Chondrocyte (in vitro differentiated cells): Measurements from ENCODE around the gene PC. TPM values are rescaled to one million over a fixed set of nuclear protein-coding genes. Genes with fewer than 3 reads are reported as not detected.

Experiments used
- DNase-seq: peaks from one replicate; pipeline ENCODE4 v3.0.0; 2021; ENCODE audit warnings: mixed read lengths, low spot score
- H3K27ac Mint-ChIP-seq: one replicate; pipeline ENCODE4 v1.8.0; 2021; ENCODE audit warnings: mild to moderate bottlenecking, moderate library complexity, mixed read lengths; ENCODE audit not compliant: unreplicated experiment
- H3K27me3 Mint-ChIP-seq: 2 replicates; pipeline ENCODE4 v1.8.0; 2021; ENCODE audit warnings: low read depth, mixed read lengths
- H3K36me3 Mint-ChIP-seq: 2 replicates; pipeline ENCODE4 v1.8.0; 2021; ENCODE audit warnings: low read depth, mixed read lengths
- H3K4me1 Mint-ChIP-seq: 2 replicates; pipeline ENCODE4 v1.8.0; 2021; ENCODE audit warnings: low read depth, mild to moderate bottlenecking, mixed read lengths
- H3K4me3 Mint-ChIP-seq: one replicate; pipeline ENCODE4 v1.8.0; 2021; ENCODE audit warnings: mild to moderate bottlenecking, moderate library complexity, mixed read lengths; ENCODE audit not compliant: unreplicated experiment
- H3K9me3 Mint-ChIP-seq: 2 replicates; pipeline ENCODE4 v1.8.0; 2021; ENCODE audit warnings: low read depth, mixed read lengths
- CTCF ChIP-seq: fragments of 200-600 bp; sonication (generic); IDR thresholded peaks from 2 replicates; pipeline ENCODE4 v1.5.0; 2021; ENCODE audit warnings: antibody characterized with exemption, mild to moderate bottlenecking, moderate library complexity
- total RNA-seq: library from RNA; stranded (reverse); gene quantifications from 3 replicates; pipeline ENCODE4 v1.2.1, GENCODE V29; 2021

Gene PC
- total RNA-seq, 1 donor from 2014 or later = 12.3 TPM

GRCh38 chr11:66845143-66845875, 112.9 kb downstream of the PC start:
- Mint-ChIP-seq H3K36me3 (peaks cover 4% of the 10 kb centered on the region), H3K4me3 (peak overlapping the region; percentile 80), H3K4me1 (peaks cover 37% of the 10 kb centered on the region), H3K27me3 (no peaks in the 10 kb centered on the region), H3K9me3 (no peaks in the 10 kb centered on the region), H3K27ac (peak overlapping the region; percentile 32)
- DNase-seq = no peak
- TF ChIP-seq CTCF = no peak

- H3K36me3 Mint-ChIP-seq = peaks cover 4% of the 10 kb centered on the region
- H3K27me3 Mint-ChIP-seq = no peaks in the 10 kb centered on the region
- DNase-seq = no peak
- no peaks in the 10 kb centered on the region for H3K9me3 Mint-ChIP-seq
- peak overlapping the region; percentile 80 for H3K4me3 Mint-ChIP-seq
- H3K27ac Mint-ChIP-seq = peak overlapping the region; percentile 76
- H3K4me1 Mint-ChIP-seq = peaks cover 41% of the 10 kb centered on the region
- no peak for TF ChIP-seq CTCF
These were observed 113.6 kb downstream of the PC start for GRCh38 chr11:66844496-66845142.

GRCh38 chr11:66843776-66844495, 114.2 kb downstream of the PC start:
- H3K27ac Mint-ChIP-seq = peak overlapping the region; percentile 76
- peaks cover 4% of the 10 kb centered on the region for H3K36me3 Mint-ChIP-seq
- peaks cover 41% of the 10 kb centered on the region for H3K4me1 Mint-ChIP-seq
- H3K27me3 Mint-ChIP-seq = no peaks in the 10 kb centered on the region
- H3K9me3 Mint-ChIP-seq = no peaks in the 10 kb centered on the region
- no peak for TF ChIP-seq CTCF
- H3K4me3 Mint-ChIP-seq = peak overlapping the region; percentile 80
- DNase-seq = no peak

- no peaks in the 10 kb centered on the region for H3K27me3 Mint-ChIP-seq
- peak within 1 kb of the TSS; percentile 92 for H3K27ac Mint-ChIP-seq
- no peaks in the 10 kb centered on the region for H3K9me3 Mint-ChIP-seq
- no peak for TF ChIP-seq CTCF
- H3K4me3 Mint-ChIP-seq = peak within 1 kb of the TSS; percentile 90
- H3K4me1 Mint-ChIP-seq = peaks cover 41% of the 10 kb centered on the region
- peaks cover 4% of the 10 kb centered on the region for H3K36me3 Mint-ChIP-seq
- DNase-seq = peak; percentile 96
These were observed 115.0 kb downstream of the PC start, which contains the start of gene RCE1 for GRCh38 chr11:66842896-66843775. Gene RCE1 (plus strand): TSS chr11:66843441. CDS start chr11:66843456, 15 bp downstream.
